Measurements from ENCODE around the gene DNMT3L. TPM values are rescaled to one million over a fixed set of nuclear protein-coding genes. Genes with fewer than 3 reads are reported as not detected.
"Not testable (repeated sequence)": the region's sequence is repeated elsewhere in the genome, so short reads cannot be mapped to it uniquely, and the experiment has no call there.

Gene DNMT3L
- total and polyA plus RNA-seq, 4 experiments from 2014 or later, result not detected

GRCh38 chr21:44303490-44303981 lies 41.8 kb upstream of the DNMT3L start:
- no peaks in the 10 kb centered on the region for H3K9me3 ChIP-seq (ENCODE audit: control insufficient read depth in 1 of 2, low read length in 2 of 2)
- no peak overlapping the region for H3K27ac ChIP-seq (ENCODE audit: low read depth, low read length)
- Mint-ChIP-seq H3K4me3 (peak overlapping the region; percentile 76 to 89 (median 82)), H3K9me3 (peaks cover 0 to 2% (median 0%) of the 10 kb centered on the region in 8 donors), H3K4me1 (peaks cover 22 to 66% (median 47%) of the 10 kb centered on the region in 4 donors), H3K36me3 (peaks cover 4 to 26% of the 10 kb centered on the region in 2 donors), H3K27me3 (no peaks in the 10 kb centered on the region), H3K27ac (peak overlapping the region; percentile 57 to 94 (median 86))
- no peak for DNase-seq
- peaks cover 55% of the 10 kb centered on the region for H3K4me1 ChIP-seq (ENCODE audit: insufficient read depth, low read length)
- no peak overlapping the region for H3K4me3 ChIP-seq (ENCODE audit: low read length in 2 of 2)
- no peaks in the 10 kb centered on the region for H3K27me3 ChIP-seq (ENCODE audit: insufficient read depth, low read length)
- intact Hi-C loops (cut with micrococcal nuclease), result no loop called here
- peaks cover 7% of the 10 kb centered on the region for H3K36me3 ChIP-seq (ENCODE audit: insufficient read depth, low read length)
- CTCF ChIA-PET (ENCODE audit: partially characterized antibody), result interaction anchor here (0.7 to 1.3 kb wide), 3 partner anchors 16 to 39 kb away, joined by 3 to 4 read pairs (median 3); no protein-coding TSS in a partner anchor
- POLR2A ChIA-PET (ENCODE audit: partially characterized antibody), result interaction anchor here (1.2 to 1.4 kb wide), 3 partner anchors 9 to 280 kb away, joined by 3 read pairs; no protein-coding TSS in a partner anchor

DNA sequence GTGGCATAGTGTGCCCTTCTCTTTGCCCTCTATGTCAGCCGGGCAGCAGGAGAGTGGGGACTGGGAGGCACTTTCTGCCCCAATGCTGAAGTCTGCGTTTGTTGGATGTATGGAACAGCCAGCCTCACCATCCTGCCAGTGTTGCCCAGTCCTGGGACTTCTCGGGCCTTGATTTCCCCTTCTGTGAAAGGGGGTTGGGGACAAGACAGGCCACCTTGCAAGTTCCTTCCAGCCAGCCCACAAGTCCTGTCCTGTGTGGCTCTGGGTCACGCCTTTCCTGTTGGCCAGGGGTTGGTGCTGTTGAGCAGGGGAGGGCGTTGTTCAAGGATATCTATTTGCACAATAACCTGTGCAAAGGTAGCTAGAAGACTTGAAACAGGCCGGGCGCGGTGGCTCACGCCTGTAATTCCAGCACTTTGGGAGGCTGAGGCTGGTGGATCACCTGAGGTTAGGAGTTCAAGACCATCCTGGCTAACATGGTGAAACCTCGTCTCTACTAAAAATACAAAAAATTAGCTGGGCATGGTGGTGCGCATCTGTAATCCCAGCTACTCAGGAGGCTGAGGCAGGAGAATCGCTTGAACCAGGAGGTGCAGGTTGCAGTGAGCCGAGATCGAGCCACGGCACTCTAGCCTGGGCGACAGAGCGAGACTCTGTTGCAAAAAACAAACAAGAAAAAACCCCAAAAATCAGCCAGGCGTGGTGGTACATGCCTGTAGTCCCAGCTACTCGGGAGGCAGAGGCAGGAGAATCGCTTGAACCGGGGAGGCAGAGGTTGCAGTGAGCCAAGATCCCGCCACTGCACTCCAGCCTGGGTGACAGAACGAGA lies 41.1 kb upstream of the DNMT3L start:
- H3K27me3 ChIP-seq (ENCODE audit: insufficient read depth, low read length); intact Hi-C loops (cut with micrococcal nuclease); H3K9me3 Mint-ChIP-seq; H3K9me3 ChIP-seq (ENCODE audit: control insufficient read depth in 1 of 2, low read length in 2 of 2); H3K36me3 ChIP-seq (ENCODE audit: insufficient read depth, low read length); H3K4me3 ChIP-seq (ENCODE audit: low read length in 2 of 2); DNase-seq; H3K27ac ChIP-seq (ENCODE audit: low read depth, low read length); H3K27me3 Mint-ChIP-seq: not testable (repeated sequence)
- Mint-ChIP-seq H3K4me3 (peak overlapping the region; percentile 13 to 85 (median 66)), H3K27ac (peak overlapping the region in 5 of 7 donors; percentile 48 to 74 (median 70)), H3K4me1 (peaks cover 25 to 69% (median 51%) of the 10 kb centered on the region in 4 donors), H3K36me3 (peaks cover 0 to 20% of the 10 kb centered on the region in 2 donors)
- ChIA-PET CTCF (ENCODE audit: partially characterized antibody) (interaction anchor here (0.7 to 1.3 kb wide), 3 partner anchors 16 to 40 kb away, joined by 3 to 4 read pairs (median 3); no protein-coding TSS in a partner anchor), POLR2A (ENCODE audit: partially characterized antibody) (interaction anchor here (0.6 to 1.4 kb wide), 5 partner anchors 8 to 347 kb away, joined by 3 read pairs; partner anchors contain the start of gene CFAP410)
- H3K4me1 ChIP-seq (ENCODE audit: insufficient read depth, low read length), result peaks cover 63% of the 10 kb centered on the region

GRCh38 chr21:44301961-44302406 lies 40.3 kb upstream of the DNMT3L start:
- Histone ChIP-seq H3K9me3 (ENCODE audit: control insufficient read depth in 1 of 2, low read length in 2 of 2) (no peaks in the 10 kb centered on the region), H3K27me3 (ENCODE audit: insufficient read depth, low read length) (no peaks in the 10 kb centered on the region), H3K4me3 (ENCODE audit: low read length in 2 of 2) (no peak overlapping the region), H3K36me3 (ENCODE audit: insufficient read depth, low read length) (no peaks in the 10 kb centered on the region), H3K27ac (ENCODE audit: low read depth, low read length) (no peak overlapping the region), H3K4me1 (ENCODE audit: insufficient read depth, low read length) (peaks cover 69% of the 10 kb centered on the region)
- ChIA-PET POLR2A (ENCODE audit: partially characterized antibody) (interaction anchor here (0.6 to 1.2 kb wide), 3 partner anchors 14 to 38 kb away, joined by 3 read pairs; partner anchors contain the start of gene CFAP410), CTCF (ENCODE audit: partially characterized antibody) (no interaction called here)
- DNase-seq, result no peak
- H3K27me3 Mint-ChIP-seq, result no peaks in the 10 kb centered on the region
- H3K27ac Mint-ChIP-seq, result peak overlapping the region in 5 of 7 donors; percentile 3 to 85 (median 65)
- H3K4me1 Mint-ChIP-seq, result peaks cover 22 to 75% (median 53%) of the 10 kb centered on the region in 4 donors
- H3K36me3 Mint-ChIP-seq, result peaks cover 0 to 16% of the 10 kb centered on the region in 2 donors
- H3K9me3 Mint-ChIP-seq, result peaks cover 0 to 2% (median 0%) of the 10 kb centered on the region in 8 donors
- H3K4me3 Mint-ChIP-seq, result peak overlapping the region; percentile 43 to 85 (median 67)
- intact Hi-C loops (cut with micrococcal nuclease), result no loop called here

GRCh38 chr21:44301141-44301540 lies 39.4 kb upstream of the DNMT3L start:
- peak overlapping the region; percentile 52 to 86 (median 61) for H3K27ac Mint-ChIP-seq
- peaks cover 22 to 71% (median 53%) of the 10 kb centered on the region in 4 donors for H3K4me1 Mint-ChIP-seq
- intact Hi-C loops (cut with micrococcal nuclease), result no loop called here
- Histone ChIP-seq H3K27me3 (ENCODE audit: insufficient read depth, low read length) (no peaks in the 10 kb centered on the region), H3K36me3 (ENCODE audit: insufficient read depth, low read length) (no peaks in the 10 kb centered on the region), H3K9me3 (ENCODE audit: control insufficient read depth in 1 of 2, low read length in 2 of 2) (no peaks in the 10 kb centered on the region), H3K4me3 (ENCODE audit: low read length in 2 of 2) (peak overlapping the region; percentile 57 to 67), H3K4me1 (ENCODE audit: insufficient read depth, low read length) (peaks cover 69% of the 10 kb centered on the region), H3K27ac (ENCODE audit: low read depth, low read length) (peak overlapping the region; percentile 61)
- peaks cover 0 to 14% of the 10 kb centered on the region in 2 donors for H3K36me3 Mint-ChIP-seq
- H3K27me3 Mint-ChIP-seq, result no peaks in the 10 kb centered on the region
- peak in 1 of 5 donors; percentile 33 for DNase-seq
- peaks cover 0 to 2% (median 0%) of the 10 kb centered on the region in 8 donors for H3K9me3 Mint-ChIP-seq
- peak overlapping the region; percentile 80 to 86 (median 82) for H3K4me3 Mint-ChIP-seq
- ChIA-PET POLR2A (ENCODE audit: partially characterized antibody) (interaction anchor here (0.6 to 1.2 kb wide), 3 partner anchors 15 to 500 kb away, joined by 3 read pairs; partner anchors contain the start of gene UBE2G2), CTCF (ENCODE audit: partially characterized antibody) (no interaction called here)

DNA sequence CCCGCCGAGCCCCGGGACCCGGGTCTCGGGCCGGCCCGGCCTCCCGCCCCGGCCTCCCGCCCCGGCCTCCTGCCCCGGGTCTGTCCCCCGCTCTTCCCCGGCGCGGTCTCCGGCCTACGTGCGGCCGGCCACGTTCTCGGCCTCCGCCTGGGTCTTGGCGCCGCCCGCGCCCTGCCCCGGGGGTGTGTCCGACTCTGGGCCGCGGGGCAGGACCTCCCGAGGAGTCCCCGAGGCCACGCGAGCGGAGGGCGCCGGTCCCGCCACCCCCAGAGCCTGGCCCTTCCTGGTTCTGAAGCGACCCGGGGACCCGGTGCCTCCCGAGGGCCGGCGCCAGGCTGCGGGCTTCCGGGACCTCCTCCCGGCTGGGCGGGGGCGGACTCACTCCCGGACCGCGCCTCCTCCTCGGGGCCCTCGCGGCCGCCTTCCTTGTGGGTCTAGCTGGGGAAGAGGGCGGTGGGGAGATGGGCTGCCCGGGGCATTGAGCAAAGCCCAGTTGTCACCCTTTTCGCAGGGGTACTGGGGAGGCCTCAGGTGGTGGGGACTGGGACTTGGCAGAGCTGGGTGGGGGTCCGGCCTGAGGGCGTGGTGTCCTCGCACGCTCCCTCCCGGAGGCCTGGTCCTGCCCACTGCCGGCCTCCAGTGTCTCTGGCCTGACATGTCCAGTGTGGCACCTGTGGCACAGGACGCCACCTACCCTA lies 38.7 kb upstream of the DNMT3L start:
- ChIA-PET POLR2A (ENCODE audit: partially characterized antibody) (interaction anchor here (1.2 kb wide), 1 partner anchor 501 kb away, joined by 3 read pairs; the partner anchor contains the start of gene UBE2G2), CTCF (ENCODE audit: partially characterized antibody) (no interaction called here)
- peak overlapping the region; percentile 61 for H3K27ac ChIP-seq (ENCODE audit: low read depth, low read length)
- DNase-seq, result peak; percentile 32 to 56 (median 37)
- H3K9me3 ChIP-seq (ENCODE audit: control insufficient read depth in 1 of 2, low read length in 2 of 2), result no peaks in the 10 kb centered on the region
- Mint-ChIP-seq H3K27me3 (no peaks in the 10 kb centered on the region), H3K27ac (peak overlapping the region in 6 of 7 donors; percentile 52 to 86 (median 72)), H3K4me1 (peaks cover 23 to 70% (median 55%) of the 10 kb centered on the region in 4 donors), H3K4me3 (peak overlapping the region; percentile 80 to 86 (median 82)), H3K36me3 (peaks cover 0 to 14% of the 10 kb centered on the region in 2 donors), H3K9me3 (peaks cover 0 to 2% (median 0%) of the 10 kb centered on the region in 8 donors)
- H3K4me1 ChIP-seq (ENCODE audit: insufficient read depth, low read length), result peaks cover 72% of the 10 kb centered on the region
- peak overlapping the region; percentile 57 to 67 for H3K4me3 ChIP-seq (ENCODE audit: low read length in 2 of 2)
- H3K36me3 ChIP-seq (ENCODE audit: insufficient read depth, low read length), result no peaks in the 10 kb centered on the region
- no peaks in the 10 kb centered on the region for H3K27me3 ChIP-seq (ENCODE audit: insufficient read depth, low read length)
- intact Hi-C loops (cut with micrococcal nuclease), result no loop called here

DNA sequence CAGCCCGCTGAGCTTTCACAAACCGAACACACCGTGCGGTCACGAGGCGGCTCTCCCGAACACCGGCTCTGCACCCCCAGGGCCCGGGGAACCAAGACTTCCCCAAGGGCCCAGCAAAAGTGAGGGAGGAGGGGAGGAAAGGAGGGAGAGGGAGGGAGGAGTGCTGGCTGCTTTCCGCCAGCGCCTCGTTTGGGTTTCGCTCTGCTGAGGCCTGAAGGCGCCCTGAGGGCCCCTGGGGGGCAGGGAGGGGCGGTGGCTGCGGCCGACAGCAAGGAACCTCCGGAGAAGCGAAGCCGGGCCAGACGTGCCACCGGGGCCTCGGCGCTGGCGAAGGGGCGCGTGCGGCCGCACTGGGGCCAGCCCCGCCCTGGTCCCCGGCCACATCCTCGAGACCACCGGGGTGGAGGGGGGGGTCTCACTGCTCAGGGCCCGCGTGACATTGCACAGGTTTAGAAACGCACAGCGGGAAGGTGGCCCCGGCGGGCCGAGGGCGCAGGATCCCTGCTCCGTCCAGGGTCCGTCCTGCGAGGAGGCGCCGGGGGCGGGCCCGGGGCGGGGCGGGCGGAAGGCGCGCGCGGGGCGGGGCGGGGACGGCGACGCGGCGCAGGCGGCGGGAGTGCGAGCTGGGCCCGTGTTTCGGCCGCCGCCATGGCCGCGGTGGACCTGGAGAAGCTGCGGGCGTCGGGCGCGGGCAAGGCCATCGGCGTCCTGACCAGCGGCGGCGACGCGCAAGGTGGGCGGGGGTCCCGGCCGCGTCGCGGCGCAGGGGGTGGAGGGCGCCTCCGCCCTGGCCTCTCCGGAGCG lies 38.0 kb upstream of the DNMT3L start, which contains the start of gene PFKL:
PFKL (plus strand) TSS at position 596 of the 804 bp plus-strand sequence; CDS start at position 649, 53 bp downstream.
- Mint-ChIP-seq H3K27ac (peak within 1 kb of the TSS; percentile 91 to 97 (median 94)), H3K9me3 (peaks cover 0 to 2% (median 0%) of the 10 kb centered on the region in 8 donors), H3K4me3 (peak within 1 kb of the TSS; percentile 82 to 94 (median 92)), H3K4me1 (peaks cover 22 to 67% (median 53%) of the 10 kb centered on the region in 4 donors), H3K27me3 (no peaks in the 10 kb centered on the region), H3K36me3 (peaks cover 0 to 9% of the 10 kb centered on the region in 2 donors)
- Histone ChIP-seq H3K36me3 (ENCODE audit: insufficient read depth, low read length) (no peaks in the 10 kb centered on the region), H3K9me3 (ENCODE audit: control insufficient read depth in 1 of 2, low read length in 2 of 2) (no peaks in the 10 kb centered on the region), H3K4me3 (ENCODE audit: low read length in 2 of 2) (peak within 1 kb of the TSS; percentile 57 to 68), H3K27me3 (ENCODE audit: insufficient read depth, low read length) (no peaks in the 10 kb centered on the region), H3K27ac (ENCODE audit: low read depth, low read length) (peak within 1 kb of the TSS; percentile 74), H3K4me1 (ENCODE audit: insufficient read depth, low read length) (peaks cover 74% of the 10 kb centered on the region)
- peak; percentile 37 to 64 (median 54) for DNase-seq
- CTCF ChIA-PET (ENCODE audit: partially characterized antibody), result interaction anchor here (1.5 to 2.7 kb wide), 2 partner anchors 9 to 38 kb away, joined by 3 to 9 read pairs; partner anchors contain the start of gene DNMT3L
- intact Hi-C loops (cut with micrococcal nuclease), result no loop called here
- POLR2A ChIA-PET (ENCODE audit: partially characterized antibody), result interaction anchor here (1.2 kb wide), 1 partner anchor 216 kb away, joined by 3 read pairs; no protein-coding TSS in a partner anchor

All from CD4-positive, alpha-beta memory T cell (primary cell).